GM21423 (cell line): ENCODE measurements around the gene POLR2L.

Experiments used
- ATAC-seq: cut with Tn5 transposase; IDR thresholded peaks from one replicate; pipeline ENCODE4 v1.9.1; 2021; ENCODE audit warnings: mild to moderate bottlenecking, moderate library complexity; ENCODE audit not compliant: unreplicated experiment

POLR2L gene

DNA sequence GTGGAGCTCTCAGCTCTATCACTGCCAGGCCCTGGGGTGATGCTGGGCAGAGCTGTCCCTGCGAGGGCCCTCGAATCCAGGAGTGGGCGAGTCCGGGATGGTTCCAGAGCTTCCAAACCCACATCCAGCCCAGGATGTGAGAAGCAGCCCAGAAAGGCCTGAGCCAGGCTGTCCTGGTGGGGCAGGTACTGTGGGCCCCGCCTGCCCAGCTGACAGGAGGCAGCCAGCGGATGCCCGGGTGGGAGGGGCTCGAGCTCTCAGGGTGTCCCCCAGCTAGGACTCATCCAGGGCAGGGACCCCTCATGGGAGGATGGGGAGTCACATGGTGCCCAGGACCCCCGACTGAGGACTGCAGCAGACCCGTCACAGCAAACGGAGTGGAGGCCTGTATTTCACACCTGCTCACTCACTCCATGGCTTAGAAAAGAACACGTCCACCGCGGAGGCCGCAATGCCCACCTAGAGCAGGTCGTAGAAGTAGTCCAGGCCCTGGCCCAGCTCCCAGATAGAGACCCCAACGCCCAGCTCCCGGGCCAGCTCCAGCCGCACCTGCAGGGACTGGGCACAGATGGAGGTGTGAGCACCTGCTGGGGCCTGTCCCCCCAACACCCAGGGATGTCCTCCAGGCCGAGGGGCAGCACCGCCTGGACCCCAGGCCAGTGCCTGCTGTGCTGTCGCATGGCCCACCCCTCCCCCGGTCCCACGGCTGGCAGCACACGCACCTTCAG is 27.2 kb upstream of the POLR2L start:
- ATAC-seq: no peak

DNA sequence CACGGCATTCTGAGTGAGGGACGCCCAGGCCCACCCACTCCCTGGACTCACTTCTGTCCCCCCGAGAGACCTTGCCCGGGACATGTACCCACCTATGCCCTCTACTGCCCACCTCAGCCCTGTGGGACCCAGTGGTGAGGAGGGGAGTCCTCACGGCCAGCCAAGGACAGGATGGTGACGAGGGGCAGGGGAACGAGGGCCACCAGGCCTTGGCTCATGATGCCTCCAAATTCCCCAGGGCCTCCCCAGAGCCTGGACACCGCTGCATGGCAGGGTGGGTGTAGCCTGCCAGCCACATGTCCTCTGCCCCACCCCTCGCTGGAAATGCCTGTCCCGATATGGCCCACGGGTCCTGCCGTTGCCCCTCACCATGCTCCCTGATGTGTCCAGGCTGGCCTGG is 26.5 kb upstream of the POLR2L start:
- no peak for ATAC-seq

- ATAC-seq: no peak
Measured at GRCh38 chr11:868394-868793, 26.1 kb upstream of the POLR2L start.

- ATAC-seq: no peak
Measured at GRCh38 chr11:867856-868358, 25.6 kb upstream of the POLR2L start.

GRCh38 chr11:866481-866880 is 24.2 kb upstream of the POLR2L start:
- no peak for ATAC-seq

GRCh38 chr11:865462-866430 is 23.4 kb upstream of the POLR2L start:
- ATAC-seq: no peak

DNA sequence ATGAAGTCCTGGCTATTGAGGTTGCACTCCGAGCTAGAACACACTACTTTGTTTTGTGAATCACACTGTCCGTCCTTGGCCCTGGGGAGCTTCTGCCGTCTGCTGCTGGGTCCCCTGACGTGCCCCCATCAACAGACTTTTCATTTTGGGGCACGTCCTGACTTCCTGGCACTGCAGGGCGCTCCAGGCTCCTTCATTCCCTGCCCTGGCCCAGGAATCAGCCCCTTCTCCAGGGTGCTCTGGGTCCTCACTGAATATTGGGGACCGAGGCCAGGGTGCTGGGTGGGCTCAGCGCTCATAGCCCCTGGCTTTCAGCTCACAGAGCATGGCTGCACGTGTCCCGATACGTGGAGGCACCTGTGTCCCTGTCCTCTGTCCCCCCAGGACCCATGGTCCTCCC is 22.6 kb upstream of the POLR2L start:
- no peak for ATAC-seq

GRCh38 chr11:863910-864827 is 21.8 kb upstream of the POLR2L start:
- ATAC-seq: no peak

GRCh38 chr11:863023-863909 is 20.9 kb upstream of the POLR2L start:
- ATAC-seq: no peak

GRCh38 chr11:862696-863022 is 20.3 kb upstream of the POLR2L start:
- ATAC-seq: no peak

- ATAC-seq: no peak
Measured at GRCh38 chr11:862081-862661, 19.8 kb upstream of the POLR2L start.

DNA sequence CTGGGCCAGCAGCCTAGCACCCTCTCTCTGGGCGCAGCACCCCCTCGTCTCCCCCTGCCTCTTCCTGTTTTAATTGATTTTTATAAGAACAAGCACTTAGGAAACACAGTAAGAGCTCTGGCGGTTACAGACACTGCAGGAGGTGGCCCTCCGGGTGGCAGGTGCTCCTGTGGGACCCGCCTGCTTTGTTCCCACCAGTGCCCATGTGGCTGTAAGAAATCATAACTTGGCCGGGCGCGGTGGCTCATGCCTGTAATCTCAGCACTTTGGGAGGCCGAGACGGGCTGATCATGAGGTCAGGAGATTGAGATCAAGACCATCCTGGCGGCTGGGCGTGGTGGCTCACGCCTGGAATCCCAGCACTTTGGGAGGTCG is 18.8 kb upstream of the POLR2L start:
- ATAC-seq: no peak

- ATAC-seq: no peak
Measured at GRCh38 chr11:860234-861104, 18.1 kb upstream of the POLR2L start.

DNA sequence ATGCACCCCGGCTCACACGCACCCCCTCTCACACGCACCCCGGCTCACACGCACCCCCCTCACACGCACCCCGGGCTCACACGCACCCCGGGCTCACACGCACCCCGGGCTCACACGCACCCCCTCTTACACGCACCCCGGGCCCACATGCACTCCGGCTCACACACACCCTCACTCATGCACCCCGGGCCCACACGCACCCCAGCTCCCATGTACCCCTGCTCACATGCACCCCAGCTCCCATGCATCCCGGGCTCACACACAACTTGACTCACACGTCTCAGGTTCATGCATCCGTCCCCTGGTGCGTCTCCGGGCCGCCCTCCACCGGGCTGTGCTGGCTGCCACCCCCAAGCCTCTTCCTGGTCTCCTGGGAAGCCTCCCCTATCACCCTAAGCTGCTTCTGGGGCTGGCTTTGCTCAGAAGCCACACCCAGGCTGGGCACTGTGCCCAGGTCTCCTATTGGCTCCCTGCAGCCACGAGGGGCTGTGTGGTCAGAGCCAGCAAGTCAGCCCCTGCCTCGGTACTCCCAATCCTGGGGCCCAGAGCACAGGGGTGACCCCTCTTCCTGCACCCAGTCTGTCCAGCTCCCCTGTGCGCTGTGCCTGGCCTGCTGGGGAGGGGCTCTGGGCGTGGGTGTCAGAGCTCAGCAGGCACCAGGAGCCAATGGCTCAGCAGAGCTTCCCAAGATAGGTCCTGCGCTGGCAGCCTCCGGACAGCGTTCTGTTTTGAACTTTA is 17.2 kb upstream of the POLR2L start:
- no peak for ATAC-seq

GRCh38 chr11:858762-859339 is 16.5 kb upstream of the POLR2L start:
- no peak for ATAC-seq

GRCh38 chr11:858053-858761 is 15.9 kb upstream of the POLR2L start:
- no peak for ATAC-seq

- no peak for ATAC-seq
Measured at GRCh38 chr11:856397-856796, 14.1 kb upstream of the POLR2L start.
